HepG2 (cell line): Measurements from ENCODE around the gene PRKCSH. TPM values are rescaled to one million over a fixed set of nuclear protein-coding genes. Genes with fewer than 3 reads are reported as not detected.

ENCODE experiments used
- ATAC-seq: fragments of 200-7000 bp; cut with Tn5 transposase; 3 replicates; pipeline ENCODE4 v1.9.1; 2020; ENCODE audit warnings: mild to moderate bottlenecking, moderate library complexity
- BruUV-seq: library from RNA; stranded (reverse); fragments of 400-500 nt; replicated peaks from 2 replicates; lab custom pipeline; 2021; lab: Mats Ljungman, UMichigan
- CTCF ChIA-PET: fragments of 300-600 bp; formaldehyde crosslinking; extraction: SDS; loops from one replicate; lab custom pipeline; 2021; ENCODE audit warnings: low total read pairs, inconsistent platforms, low intra/inter-chr PET ratio; lab: Yijun Ruan, JAX
- POLR2A ChIA-PET: fragments of 350-600 bp; sonication (Branson Sonifier 250); formaldehyde crosslinking; loops from one replicate; lab custom pipeline; 2020; ENCODE audit warnings: antibody characterized with exemption, inconsistent platforms; lab: Yijun Ruan, JAX
- DNase-seq: peaks from one replicate; pipeline ENCODE4 v3.0.0-alpha.2; 2015; ENCODE audit warnings: low spot score
- FAIRE-seq: peaks from 3 replicates; lab custom pipeline; 2011; peaks lifted over from hg19 to GRCh38; lab: Jason Lieb, UNC
- H2AFZ ChIP-seq: one replicate; pipeline ENCODE4 v1.6.1; 2011; ENCODE audit warnings: low read length, inconsistent platforms
- H3K27ac ChIP-seq: fragments of 300-600 bp; 3 replicates; pipeline ENCODE4 v1.8.0; 2011; ENCODE audit warnings: mixed run types, mild to moderate bottlenecking, mixed read lengths, low read length, inconsistent platforms; ENCODE audit not compliant: insufficient read depth; ENCODE audit errors: extremely low read length
- H3K27me3 ChIP-seq, 2 experiments: fragments of 200-600 bp in 1 of 2; 2 replicates in 1 of 2; 3 replicates in 1 of 2; pipeline versions ENCODE4 v1.6.0 to v1.8.0; 2011; ENCODE audit warnings: low read length in 2 of 2, mild to moderate bottlenecking in 2 of 2, moderate library complexity in 2 of 2, inconsistent platforms in 1 of 2; ENCODE audit not compliant: insufficient read depth in 2 of 2, control insufficient read depth in 1 of 2
- H3K36me3 ChIP-seq, 2 experiments: fragments of 200-600 bp in 1 of 2; replicated peaks in 1 of 2; 2 replicates in 1 of 2; 3 replicates in 1 of 2; pipeline versions ENCODE4 v1.5.1 to v1.8.0; 2011; ENCODE audit warnings: low read length in 2 of 2, inconsistent platforms in 1 of 2; ENCODE audit not compliant: insufficient read depth in 2 of 2, control insufficient read depth in 1 of 2
- H3K4me1 ChIP-seq: 2 replicates; pipeline ENCODE4 v1.5.1; 2012; ENCODE audit warnings: low read length, inconsistent platforms; ENCODE audit not compliant: insufficient read depth
- H3K4me2 ChIP-seq: 2 replicates; pipeline ENCODE4 v1.6.0; 2011; ENCODE audit warnings: low read depth, low read length, inconsistent platforms
- H3K4me3 ChIP-seq, 3 experiments: fragments of 200-600 bp in 1 of 3; sonication (generic), shearing (Covaris generic) in 1 of 3; replicated peaks in 1 of 3; 2 replicates each; pipeline ENCODE4 v1.5.1; 2011 to 2016; ENCODE audit warnings: low read length in 3 of 3, inconsistent platforms in 2 of 3, low read depth in 2 of 3, mild to moderate bottlenecking in 2 of 3, control low read depth in 1 of 3, mixed read lengths in 1 of 3; ENCODE audit not compliant: insufficient read depth in 1 of 3
- H3K79me2 ChIP-seq: one replicate; pipeline ENCODE4 v1.6.1; 2011; ENCODE audit warnings: low read length, inconsistent platforms; ENCODE audit not compliant: insufficient read depth
- H3K9ac ChIP-seq: 2 replicates; pipeline ENCODE4 v1.6.0; 2011; ENCODE audit warnings: mild to moderate bottlenecking, low read depth, low read length, inconsistent platforms; ENCODE audit not compliant: insufficient read depth
- H3K9me3 ChIP-seq: 2 replicates; pipeline ENCODE4 v1.5.1; 2012; ENCODE audit warnings: mild to moderate bottlenecking, low read length
- H4K20me1 ChIP-seq: 2 replicates; pipeline ENCODE4 v1.6.0; 2011; ENCODE audit warnings: inconsistent platforms, mild to moderate bottlenecking, low read length, moderate library complexity; ENCODE audit not compliant: insufficient read depth
- E2F2 ChIP-seq: sonication (generic); formaldehyde crosslinking; IDR thresholded peaks from 2 replicates; pipeline ENCODE4 v1.4.0; 2020; ENCODE audit warnings: missing genetic modification reagents, borderline replicate concordance
- ELF4 ChIP-seq: sonication (generic); formaldehyde crosslinking; IDR thresholded peaks from 2 replicates; pipeline ENCODE4 v1.5.0; 2020; ENCODE audit warnings: missing genetic modification reagents, mild to moderate bottlenecking, moderate library complexity, borderline replicate concordance
- HNRNPL ChIP-seq: fragments of 200-400 bp; formaldehyde crosslinking; IDR thresholded peaks from 2 replicates; pipeline ENCODE4 v1.6.1; 2017; ENCODE audit warnings: mild to moderate bottlenecking, low read depth, low read length
- MTF1 ChIP-seq: sonication (generic); formaldehyde crosslinking; IDR thresholded peaks from 2 replicates; pipeline ENCODE4 v1.5.0; 2020; ENCODE audit warnings: missing genetic modification reagents
- SMAD3 ChIP-seq: sonication (generic); formaldehyde crosslinking; IDR thresholded peaks from 2 replicates; pipeline ENCODE4 v1.4.0; 2020; ENCODE audit warnings: missing genetic modification reagents
- ZFP36L1 ChIP-seq: sonication (generic); formaldehyde crosslinking; IDR thresholded peaks from 2 replicates; pipeline ENCODE4 v1.8.0; 2022; ENCODE audit warnings: mild to moderate bottlenecking, missing genetic modification reagents, moderate library complexity
- ZNF354B ChIP-seq: sonication (generic); formaldehyde crosslinking; IDR thresholded peaks from 2 replicates; pipeline ENCODE4 v1.8.0; 2022; ENCODE audit warnings: mild to moderate bottlenecking, missing genetic modification reagents
- ZNF432 ChIP-seq: sonication (generic); formaldehyde crosslinking; IDR thresholded peaks from 2 replicates; pipeline ENCODE4 v1.5.0; 2020; ENCODE audit warnings: missing genetic modification reagents, mild to moderate bottlenecking, borderline replicate concordance
- ZNF646 ChIP-seq: sonication (generic); formaldehyde crosslinking; IDR thresholded peaks from 2 replicates; pipeline ENCODE4 v1.9.0; 2021; ENCODE audit warnings: mild to moderate bottlenecking, missing genetic modification reagents
- WGBS: methylation state at CpG from one replicate; pipeline ENCODE4 v1.1.6; 2017; ENCODE audit warnings: low lambda C conversion rate; 5-methylcytosine and 5-hydroxymethylcytosine counted together
- in situ Hi-C: cut with HindIII; loops from 2 replicates; pipeline ENCODE4 v1.10.0; 2017; ENCODE audit warnings: low pct_unique_long_range_greater_than_20kb; ENCODE audit not compliant: extremely low pct_ligation_motif_present
- intact Hi-C: fragments of 100-400 bp; cut with micrococcal nuclease; formaldehyde crosslinking; loops from one replicate; pipeline ENCODE4 v1.10.0; 2022; ENCODE audit not compliant: unreplicated experiment
- polyA plus RNA-seq, 8 experiments: library from polyadenylated mRNA; depleted of rRNA in 3 of 8; stranded (reverse) in 7 of 8; unstranded in 1 of 8; fragments of >200 nt; fragmentation: Illumina TruSeq in 4 of 8; extraction: Trizol in 4 of 8; gene quantifications; 2 replicates each; pipeline versions ENCODE4 v1.2.1 to v1.2.3, GENCODE V29; 2011 to 2016; ENCODE audit warnings: low read depth in 4 of 8, missing spikeins in 1 of 8, mixed read lengths in 1 of 8; ENCODE audit not compliant: insufficient read depth in 1 of 8
- total RNA-seq, 5 experiments: library from RNA; depleted of rRNA; stranded (reverse); fragments of >200 nt; fragmentation: Illumina TruSeq; extraction: Trizol; gene quantifications; 2 replicates each; pipeline ENCODE4 v1.2.3, GENCODE V29; 2016; ENCODE audit warnings: low read depth in 1 of 5

The PRKCSH gene
- total and polyA plus RNA-seq, 2 of the 13 experiments (the other 11 are each of a cell fraction or from before 2014, with no cell fraction given): 85.1 to 125 TPM

GRCh38 chr19:11414544-11414943 is 20.9 kb upstream of the PRKCSH start:
- POLR2A ChIA-PET: no interaction called here
- H3K79me2 ChIP-seq: no peaks in the 10 kb centered on the region
- no peak overlapping the region for H3K4me2 ChIP-seq
- H3K9ac ChIP-seq: no peak overlapping the region
- intact Hi-C loops: no loop called here
- in situ Hi-C loops: no loop called here
- FAIRE-seq (no peak), DNase-seq (no peak), ATAC-seq (no peak)
- no peaks in the 10 kb centered on the region for H3K36me3 ChIP-seq
- no peak overlapping the region for H3K4me3 ChIP-seq
- 98% methylated on average over 2 of the region's 2 CpGs for WGBS
- H3K9me3 ChIP-seq: no peaks in the 10 kb centered on the region
- TF ChIP-seq E2F2 (CRISPR knock-in tag) (no peak), SMAD3 (CRISPR knock-in tag) (no peak), ELF4 (no peak), ZNF354B (no peak)
- BruUV-seq: no TSS peak
- no peak overlapping the region for H3K27ac ChIP-seq
- H3K4me1 ChIP-seq: peaks cover 3% of the 10 kb centered on the region
- H2AFZ ChIP-seq: no peak overlapping the region
- H3K27me3 ChIP-seq: no peaks in the 10 kb centered on the region
- H4K20me1 ChIP-seq: no peaks in the 10 kb centered on the region
- CTCF ChIA-PET: no interaction called here

- FAIRE-seq (no peak), DNase-seq (no peak), ATAC-seq (no peak)
- peaks cover 23% of the 10 kb centered on the region for H3K4me1 ChIP-seq
- ChIA-PET CTCF (no interaction called here), POLR2A (interaction anchor here (0.8 to 1.1 kb wide), 2 partner anchors 39 to 42 kb away, joined by 4 to 6 read pairs; partner anchors contain the start of gene SWSAP1)
- in situ Hi-C loops (no loop called here), intact Hi-C loops (no loop called here)
- H3K4me2 ChIP-seq: no peak overlapping the region
- no peaks in the 10 kb centered on the region for H3K79me2 ChIP-seq
- H2AFZ ChIP-seq: no peak overlapping the region
- H3K4me3 ChIP-seq: no peak overlapping the region
- no peaks in the 10 kb centered on the region for H3K9me3 ChIP-seq
- no peak for TF ChIP-seq ZNF432
- 0 out of 2 replicates have a peak, but pooled peaks have one; percentile 54 for TF ChIP-seq HNRNPL
- no peak for TF ChIP-seq ZNF646 (CRISPR knock-in tag)
- TF ChIP-seq MTF1 (CRISPR knock-in tag): no peak
- TF ChIP-seq ZFP36L1 (CRISPR knock-in tag): no peak
- H3K9ac ChIP-seq: no peak overlapping the region
- no peaks in the 10 kb centered on the region for H4K20me1 ChIP-seq
- no TSS peak for BruUV-seq
- H3K36me3 ChIP-seq: no peaks in the 10 kb centered on the region
- H3K27me3 ChIP-seq: peaks cover 0 to 9% of the 10 kb centered on the region in 2 experiments; a peak in 2 of 5 replicates
- no peak overlapping the region for H3K27ac ChIP-seq
- 80% methylated on average over 13 of the region's 17 CpGs for WGBS
These were observed 18.9 kb upstream of the PRKCSH start for GRCh38 chr19:11416346-11417052.
